Mesenchymal stem cell (in vitro differentiated cells and primary cell): ENCODE measurements around the gene SLCO1A2. TPM values are rescaled to one million over a fixed set of nuclear protein-coding genes. Genes with fewer than 3 reads are reported as not detected.
"Not testable (repeated sequence)": the region's sequence is repeated elsewhere in the genome, so short reads cannot be mapped to it uniquely, and the experiment has no call there.

Experiments used
- DNase-seq: peaks from one replicate; pipeline ENCODE4 v3.0.0-alpha.2; 2013
- H2AFZ ChIP-seq: one replicate; pipeline ENCODE4 v1.6.1; 2013; ENCODE audit warnings: low read depth, mild to moderate bottlenecking, control low read depth, inconsistent platforms, low read length, moderate library complexity
- H2AK5ac ChIP-seq: 2 replicates; pipeline ENCODE4 v1.6.1; 2013; ENCODE audit warnings: low read length, moderate library complexity, mild to moderate bottlenecking, inconsistent platforms; ENCODE audit not compliant: severe bottlenecking
- H2BK120ac ChIP-seq: one replicate; pipeline ENCODE4 v1.6.1; 2013; ENCODE audit warnings: low read depth, mild to moderate bottlenecking, inconsistent platforms, low read length, moderate library complexity
- H2BK12ac ChIP-seq, 2 experiments: one replicate each; pipeline ENCODE4 v1.6.1; 2013; ENCODE audit warnings: inconsistent platforms in 2 of 2, low read length in 2 of 2, mild to moderate bottlenecking in 2 of 2, moderate library complexity in 2 of 2, control low read depth in 1 of 2
- H2BK15ac ChIP-seq: one replicate; pipeline ENCODE4 v1.6.1; 2013; ENCODE audit warnings: mild to moderate bottlenecking, low read depth, inconsistent platforms; ENCODE audit not compliant: poor library complexity, severe bottlenecking
- H2BK5ac ChIP-seq: 2 replicates; pipeline ENCODE4 v1.6.1; 2013; ENCODE audit warnings: low read depth, mild to moderate bottlenecking, low read length, control low read depth, inconsistent platforms; ENCODE audit not compliant: poor library complexity, severe bottlenecking
- H3K14ac ChIP-seq, 2 experiments: one replicate each; pipeline ENCODE4 v1.6.1; 2013; ENCODE audit warnings: inconsistent platforms in 2 of 2, low read length in 2 of 2, control low read depth in 1 of 2, mild to moderate bottlenecking in 1 of 2, moderate library complexity in 1 of 2
- H3K18ac ChIP-seq, 2 experiments: one replicate each; pipeline ENCODE4 v1.6.1; 2013; ENCODE audit warnings: inconsistent platforms in 2 of 2, low read length in 2 of 2, control low read depth in 1 of 2, low read depth in 1 of 2, mild to moderate bottlenecking in 1 of 2
- H3K23ac ChIP-seq, 2 experiments: one replicate each; pipeline ENCODE4 v1.6.1; 2013; ENCODE audit warnings: inconsistent platforms in 2 of 2, low read length in 2 of 2, mild to moderate bottlenecking in 2 of 2, moderate library complexity in 2 of 2, control low read depth in 1 of 2
- H3K27ac ChIP-seq: 2 replicates; pipeline ENCODE4 v1.5.1; 2013; ENCODE audit warnings: mild to moderate bottlenecking, moderate library complexity, low read length, control low read depth, inconsistent platforms; ENCODE audit not compliant: poor library complexity, severe bottlenecking
- H3K27me3 ChIP-seq, 2 experiments: 2 replicates each; pipeline versions ENCODE4 v1.6.1 to v1.7.0; 2013; ENCODE audit warnings: low read length in 2 of 2, mild to moderate bottlenecking in 2 of 2, moderate library complexity in 2 of 2, control low read depth in 1 of 2, inconsistent platforms in 1 of 2; ENCODE audit not compliant: control insufficient read depth in 1 of 2, insufficient read depth in 1 of 2
- H3K36me3 ChIP-seq, 2 experiments: 2 replicates each; pipeline versions ENCODE4 v1.6.1 to v1.7.0; 2013; ENCODE audit warnings: low read length in 2 of 2, control low read depth in 1 of 2, inconsistent platforms in 1 of 2, low read depth in 1 of 2, mild to moderate bottlenecking in 1 of 2; ENCODE audit not compliant: insufficient read depth in 2 of 2, control insufficient read depth in 1 of 2
- H3K4ac ChIP-seq, 2 experiments: one replicate each; pipeline ENCODE4 v1.6.1; 2013; ENCODE audit warnings: inconsistent platforms in 2 of 2, low read length in 2 of 2, mild to moderate bottlenecking in 2 of 2, moderate library complexity in 2 of 2, control low read depth in 1 of 2, low read depth in 1 of 2
- H3K4me1 ChIP-seq: 2 replicates; pipeline ENCODE4 v1.6.1; 2013; ENCODE audit warnings: low read depth, low read length, control low read depth; ENCODE audit not compliant: control insufficient read depth, insufficient read depth
- H3K4me2 ChIP-seq: 2 replicates; pipeline ENCODE4 v1.6.1; 2013; ENCODE audit warnings: low read length, mild to moderate bottlenecking, inconsistent platforms; ENCODE audit not compliant: poor library complexity, severe bottlenecking
- H3K4me3 ChIP-seq, 2 experiments: 2 replicates each; pipeline versions ENCODE4 v1.5.1 to v1.7.0; 2013; ENCODE audit warnings: low read length in 2 of 2, mild to moderate bottlenecking in 2 of 2, control low read depth in 1 of 2, low read depth in 1 of 2; ENCODE audit not compliant: insufficient read depth in 1 of 2
- H3K79me1 ChIP-seq: replicated peaks from 2 replicates; pipeline ENCODE4 v1.6.1; 2013; ENCODE audit warnings: mild to moderate bottlenecking, control low read depth, low read length, inconsistent platforms; ENCODE audit not compliant: poor library complexity, severe bottlenecking
- H3K9ac ChIP-seq: 2 replicates; pipeline ENCODE4 v1.7.0; 2013; ENCODE audit warnings: mild to moderate bottlenecking, low read length, moderate library complexity
- H3K9me3 ChIP-seq: 2 replicates; pipeline ENCODE4 v1.7.0; 2013; ENCODE audit warnings: mild to moderate bottlenecking, low read length; ENCODE audit not compliant: control insufficient read depth
- H4K8ac ChIP-seq: one replicate; pipeline ENCODE4 v1.6.1; 2013; ENCODE audit warnings: inconsistent platforms, mild to moderate bottlenecking, low read length, moderate library complexity
- H4K91ac ChIP-seq: one replicate; pipeline ENCODE4 v1.6.1; 2013; ENCODE audit warnings: mild to moderate bottlenecking, low read length, inconsistent platforms
- WGBS: methylation state at CpG from one replicate; pipeline ENCODE4 v1.1.7; 2013; ENCODE audit warnings: mixed read lengths; 5-methylcytosine and 5-hydroxymethylcytosine counted together
- polyA plus RNA-seq, 2 experiments: library from polyadenylated mRNA; stranded (reverse); fragments of 200-250 nt; gene quantifications; one replicate each; pipeline ENCODE4 v1.2.3, GENCODE V29; 2013

The SLCO1A2 gene, protein sequence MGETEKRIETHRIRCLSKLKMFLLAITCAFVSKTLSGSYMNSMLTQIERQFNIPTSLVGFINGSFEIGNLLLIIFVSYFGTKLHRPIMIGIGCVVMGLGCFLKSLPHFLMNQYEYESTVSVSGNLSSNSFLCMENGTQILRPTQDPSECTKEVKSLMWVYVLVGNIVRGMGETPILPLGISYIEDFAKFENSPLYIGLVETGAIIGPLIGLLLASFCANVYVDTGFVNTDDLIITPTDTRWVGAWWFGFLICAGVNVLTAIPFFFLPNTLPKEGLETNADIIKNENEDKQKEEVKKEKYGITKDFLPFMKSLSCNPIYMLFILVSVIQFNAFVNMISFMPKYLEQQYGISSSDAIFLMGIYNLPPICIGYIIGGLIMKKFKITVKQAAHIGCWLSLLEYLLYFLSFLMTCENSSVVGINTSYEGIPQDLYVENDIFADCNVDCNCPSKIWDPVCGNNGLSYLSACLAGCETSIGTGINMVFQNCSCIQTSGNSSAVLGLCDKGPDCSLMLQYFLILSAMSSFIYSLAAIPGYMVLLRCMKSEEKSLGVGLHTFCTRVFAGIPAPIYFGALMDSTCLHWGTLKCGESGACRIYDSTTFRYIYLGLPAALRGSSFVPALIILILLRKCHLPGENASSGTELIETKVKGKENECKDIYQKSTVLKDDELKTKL
- polyA plus RNA-seq (2013, experiment 1 of 2): 0.26 TPM
- 0.22 TPM for polyA plus RNA-seq (2013, experiment 2 of 2)

DNA sequence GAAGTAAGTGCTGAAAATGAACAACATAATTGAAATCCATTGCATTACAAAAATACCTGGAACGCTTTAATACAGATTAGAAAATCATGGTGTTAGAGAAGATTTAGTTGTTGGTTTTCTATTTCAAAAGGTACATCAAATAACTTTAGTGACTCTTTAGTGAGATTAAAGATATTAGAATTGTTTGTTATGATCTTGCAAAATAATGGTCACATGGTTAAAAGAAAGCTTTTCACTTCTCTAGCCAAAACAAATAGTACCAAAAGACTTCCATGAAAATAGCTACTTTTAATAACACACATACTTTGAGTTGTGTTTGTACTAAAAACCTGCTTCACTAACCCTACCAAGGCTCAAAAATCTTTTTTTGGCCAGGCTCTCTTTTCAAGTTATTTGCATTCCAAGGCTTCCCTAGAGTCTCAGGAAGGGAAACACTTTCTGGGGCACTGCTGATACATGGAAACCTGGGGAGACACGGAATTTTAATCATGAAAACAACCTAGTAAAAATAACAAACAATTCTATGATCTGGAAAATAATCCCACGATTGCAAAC is at the start of gene SLCO1A2:
Gene SLCO1A2 (minus strand): TSS at position 147 of the 555 bp plus-strand sequence. CDS start 270 bp downstream, outside the sequence.
- Histone ChIP-seq H3K36me3 (no peaks in the 10 kb centered on the region), H3K27me3 (no peaks in the 10 kb centered on the region), H3K9ac (no peak within 1 kb of the TSS), H3K27ac (no peak within 1 kb of the TSS), H2BK15ac (no peak within 1 kb of the TSS), H3K4me3 (no peak within 1 kb of the TSS), H2AFZ (no peak within 1 kb of the TSS), H3K9me3 (peaks cover 25% of the 10 kb centered on the region), H3K4me2 (no peak within 1 kb of the TSS), H3K4ac (no peak within 1 kb of the TSS), H3K18ac (no peak within 1 kb of the TSS), H3K79me1 (no peaks in the 10 kb centered on the region), H2BK12ac (no peak within 1 kb of the TSS), H3K23ac (no peak within 1 kb of the TSS), H3K4me1 (no peaks in the 10 kb centered on the region), H3K14ac (no peak within 1 kb of the TSS), H2AK5ac (no peak within 1 kb of the TSS), H2BK5ac (no peak within 1 kb of the TSS), H2BK120ac (no peak within 1 kb of the TSS), H4K8ac (no peak within 1 kb of the TSS), H4K91ac (no peak within 1 kb of the TSS)
- no peak for DNase-seq
- WGBS: 100% methylated on average over 1 of the region's 3 CpGs

DNA sequence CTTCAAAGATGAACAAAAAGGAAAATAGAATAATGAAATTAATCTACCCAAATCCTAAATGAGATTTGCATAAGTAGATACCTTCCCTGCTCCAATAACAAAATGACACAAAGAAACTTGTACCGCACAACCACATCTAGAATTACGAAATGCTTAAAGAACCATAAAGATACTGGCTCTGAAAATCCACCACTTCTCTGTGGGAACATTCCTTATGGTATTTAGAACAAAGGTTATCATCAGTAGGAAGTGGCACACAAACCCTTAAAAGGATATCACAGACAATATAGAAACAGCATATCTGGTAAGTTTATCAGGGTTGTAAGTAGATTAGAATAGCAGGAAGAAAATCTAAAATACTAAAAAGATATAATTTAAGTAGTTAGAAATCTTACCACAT is 49.5 kb upstream of the SLCO1A2 start:
- H3K36me3 ChIP-seq: no peaks in the 10 kb centered on the region
- H3K4me1 ChIP-seq: no peaks in the 10 kb centered on the region
- no peak overlapping the region for H2BK120ac ChIP-seq
- no peak overlapping the region for H3K4me3 ChIP-seq
- H3K4ac ChIP-seq: no peak overlapping the region
- no peak overlapping the region for H3K23ac ChIP-seq
- no peak overlapping the region for H2AFZ ChIP-seq
- no peak for DNase-seq
- no peaks in the 10 kb centered on the region for H3K27me3 ChIP-seq
- H2BK15ac ChIP-seq: no peak overlapping the region
- no peak overlapping the region for H4K91ac ChIP-seq
- WGBS: 83% methylated on average over 2 of the region's 2 CpGs
- H3K14ac ChIP-seq: no peak overlapping the region
- H2BK12ac ChIP-seq: no peak overlapping the region
- H4K8ac ChIP-seq: no peak overlapping the region
- no peak overlapping the region for H2AK5ac ChIP-seq
- no peak overlapping the region for H3K18ac ChIP-seq
- no peak overlapping the region for H3K4me2 ChIP-seq
- no peaks in the 10 kb centered on the region for H3K9me3 ChIP-seq
- no peaks in the 10 kb centered on the region for H3K79me1 ChIP-seq
- H3K27ac ChIP-seq: no peak overlapping the region
- H3K9ac ChIP-seq: no peak overlapping the region
- no peak overlapping the region for H2BK5ac ChIP-seq

DNA sequence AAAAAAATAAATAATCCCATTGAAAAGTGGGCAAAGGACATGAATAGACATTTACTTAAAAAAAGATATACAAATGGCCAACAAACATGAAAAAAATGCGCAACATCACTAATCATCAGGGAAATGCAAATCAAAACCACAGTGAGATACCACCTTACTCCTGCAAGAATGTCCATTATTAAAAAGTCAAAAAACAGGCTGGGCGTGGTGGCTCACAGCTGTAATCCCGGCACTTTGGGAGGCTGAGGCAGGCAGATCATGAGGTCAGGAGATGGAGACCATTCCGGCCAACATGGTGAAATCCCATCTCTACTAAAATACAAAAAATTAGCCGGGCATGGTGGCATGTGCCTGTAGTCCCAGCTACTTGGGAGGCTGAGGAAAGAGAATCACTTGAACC is 46.6 kb upstream of the SLCO1A2 start:
- H3K27me3 ChIP-seq, H3K4ac ChIP-seq, H3K79me1 ChIP-seq, H4K8ac ChIP-seq, H3K18ac ChIP-seq, H3K4me1 ChIP-seq, H2AK5ac ChIP-seq, H3K4me2 ChIP-seq, H2BK12ac ChIP-seq, H2BK5ac ChIP-seq, H2BK120ac ChIP-seq, H2AFZ ChIP-seq, H3K9ac ChIP-seq, DNase-seq, H3K4me3 ChIP-seq, H4K91ac ChIP-seq, H3K27ac ChIP-seq, H2BK15ac ChIP-seq, H3K14ac ChIP-seq, H3K36me3 ChIP-seq, H3K23ac ChIP-seq, H3K9me3 ChIP-seq: not testable (repeated sequence)
- 86% methylated on average over 4 of the region's 5 CpGs for WGBS

DNA sequence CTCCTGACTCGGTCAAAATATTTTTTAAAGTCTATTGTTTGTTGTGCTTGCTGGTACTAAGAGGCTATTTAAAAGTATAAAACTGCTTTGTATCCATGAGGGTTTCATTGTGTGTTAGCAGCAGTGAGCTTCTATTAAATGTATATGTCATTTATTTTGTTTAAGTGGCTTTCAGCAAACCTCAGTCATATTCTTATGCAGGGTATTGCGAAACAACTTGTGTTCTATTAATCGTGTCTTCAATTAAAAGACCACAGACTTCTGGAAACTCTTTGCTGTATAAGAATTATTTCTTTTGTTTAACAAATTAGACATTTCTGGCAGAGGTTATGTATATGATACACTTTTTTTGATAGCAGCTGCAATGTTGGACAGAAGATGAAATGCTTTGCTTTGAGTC is 44.5 kb upstream of the SLCO1A2 start:
- no peak overlapping the region for H2BK120ac ChIP-seq
- no peaks in the 10 kb centered on the region for H3K36me3 ChIP-seq
- H3K27ac ChIP-seq: no peak overlapping the region
- H3K23ac ChIP-seq: no peak overlapping the region
- H2BK12ac ChIP-seq: no peak overlapping the region
- H3K4me1 ChIP-seq: no peaks in the 10 kb centered on the region
- DNase-seq: no peak
- no peak overlapping the region for H2BK15ac ChIP-seq
- no peak overlapping the region for H2AFZ ChIP-seq
- no peak overlapping the region for H2BK5ac ChIP-seq
- no peak overlapping the region for H3K4ac ChIP-seq
- H3K4me3 ChIP-seq: no peak overlapping the region
- H3K14ac ChIP-seq: no peak overlapping the region
- H3K27me3 ChIP-seq: no peaks in the 10 kb centered on the region
- H2AK5ac ChIP-seq: no peak overlapping the region
- 96% methylated on average over 3 of the region's 3 CpGs for WGBS
- H3K9ac ChIP-seq: no peak overlapping the region
- no peaks in the 10 kb centered on the region for H3K79me1 ChIP-seq
- H4K91ac ChIP-seq: no peak overlapping the region
- no peak overlapping the region for H4K8ac ChIP-seq
- no peak overlapping the region for H3K18ac ChIP-seq
- H3K4me2 ChIP-seq: no peak overlapping the region
- no peaks in the 10 kb centered on the region for H3K9me3 ChIP-seq
